ENCODE results near the gene LRRK1.

DNA sequence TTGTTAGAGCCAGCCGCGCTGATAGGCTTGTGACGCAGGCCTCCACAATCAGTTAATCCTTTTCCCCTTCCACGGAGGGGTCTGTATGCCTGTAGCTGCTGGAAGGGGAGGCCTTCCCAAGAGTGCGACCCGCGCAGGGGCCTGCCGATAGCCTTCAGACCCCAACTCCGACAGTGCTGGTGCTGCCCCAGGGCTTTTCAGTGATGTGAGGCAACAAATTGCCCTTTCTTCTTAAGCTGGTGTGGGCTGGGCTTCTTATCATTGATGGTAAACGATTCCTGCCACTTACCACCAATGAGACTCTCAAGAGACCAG, 189.3 kb downstream of the LRRK1 start:
- no peak for TF ChIP-seq TAF1 (IDR thresholded peaks at IDR 0.05; ENCODE audit: borderline replicate concordance, insufficient read depth, low read length)
- no peak for TF ChIP-seq REST (IDR thresholded peaks at IDR 0.05; ENCODE audit: insufficient read depth in 1 of 2, low read depth in 2 of 2, low read length in 2 of 2)
